Loucy (cell line): Measurements from ENCODE around the gene CDH22.

Source experiments
- H2AFZ ChIP-seq: fragments of 200-600 bp; sonication (generic); 2 replicates; pipeline ENCODE4 v1.6.0; 2016; ENCODE audit warnings: antibody characterized with exemption, mild to moderate bottlenecking, low read length, moderate library complexity
- H3F3A ChIP-seq: fragments of 200-600 bp; 2 replicates; pipeline ENCODE4 v1.6.0; 2016; ENCODE audit warnings: antibody characterized with exemption, low read depth, mild to moderate bottlenecking
- H3K27me3 ChIP-seq: fragments of 200-600 bp; sonication (generic); 2 replicates; pipeline ENCODE4 v1.6.1; 2014; ENCODE audit warnings: low read length, mild to moderate bottlenecking; ENCODE audit not compliant: insufficient read depth, poor library complexity, severe bottlenecking
- H3K36me3 ChIP-seq: fragments of 200-600 bp; sonication (generic); 2 replicates; pipeline ENCODE4 v1.6.1; 2016; ENCODE audit warnings: low read length; ENCODE audit not compliant: insufficient read depth
- H3K4me1 ChIP-seq: fragments of 200-600 bp; sonication (generic); 2 replicates; pipeline ENCODE4 v1.5.1; 2014; ENCODE audit warnings: low read length, mild to moderate bottlenecking; ENCODE audit not compliant: insufficient read depth, poor library complexity, severe bottlenecking
- H3K4me2 ChIP-seq: fragments of 200-600 bp; sonication (generic); 2 replicates; pipeline ENCODE4 v1.6.0; 2014; ENCODE audit warnings: antibody characterized with exemption, low read length, low read depth, mild to moderate bottlenecking; ENCODE audit not compliant: poor library complexity, severe bottlenecking
- H3K4me3 ChIP-seq: fragments of 200-600 bp; sonication (generic); 2 replicates; pipeline ENCODE4 v1.5.1; 2014; ENCODE audit warnings: low read length, mild to moderate bottlenecking, mixed read lengths; ENCODE audit not compliant: poor library complexity, severe bottlenecking
- H3K79me2 ChIP-seq: fragments of 200-600 bp; sonication (generic); 2 replicates; pipeline ENCODE4 v1.6.1; 2014; ENCODE audit warnings: low read length; ENCODE audit not compliant: insufficient read depth
- H3K9ac ChIP-seq: fragments of 200-600 bp; sonication (generic); 2 replicates; pipeline ENCODE4 v1.6.0; 2014; ENCODE audit warnings: mild to moderate bottlenecking, low read depth, low read length, moderate library complexity; ENCODE audit not compliant: poor library complexity, severe bottlenecking
- H3K9me2 ChIP-seq: fragments of 200-600 bp; sonication (generic); replicated peaks from 2 replicates; pipeline ENCODE4 v1.6.1; 2016; ENCODE audit warnings: low read depth, low read length, mixed read lengths
- H3K9me3 ChIP-seq: fragments of 200-600 bp; sonication (generic); 2 replicates; pipeline ENCODE4 v1.6.1; 2014; ENCODE audit warnings: mild to moderate bottlenecking, antibody characterized with exemption, low read length, low read depth; ENCODE audit not compliant: insufficient read depth
- H4K20me1 ChIP-seq: fragments of 200-600 bp; sonication (generic); 2 replicates; pipeline ENCODE4 v1.6.0; 2014; ENCODE audit warnings: antibody characterized with exemption, low read length, mild to moderate bottlenecking; ENCODE audit not compliant: insufficient read depth, poor library complexity, severe bottlenecking
- CTCF ChIP-seq: fragments of 200-600 bp; sonication (generic); conservative IDR thresholded peaks from 2 replicates; pipeline ENCODE4 v1.5.1; 2014; ENCODE audit warnings: mild to moderate bottlenecking, antibody characterized with exemption, low read length
- EZH2phosphoT487 ChIP-seq: fragments of 200-600 bp; IDR thresholded peaks from 2 replicates; pipeline ENCODE4 v1.6.1; 2018; ENCODE audit warnings: antibody characterized with exemption, mild to moderate bottlenecking, moderate library complexity, borderline replicate concordance

CDH22 gene

GRCh38 chr20:46137816-46138215 is 170.5 kb downstream of the CDH22 start:
- H3K27me3 ChIP-seq = no peaks in the 10 kb centered on the region
- TF ChIP-seq CTCF (no peak), EZH2phosphoT487 (no peak)

DNA sequence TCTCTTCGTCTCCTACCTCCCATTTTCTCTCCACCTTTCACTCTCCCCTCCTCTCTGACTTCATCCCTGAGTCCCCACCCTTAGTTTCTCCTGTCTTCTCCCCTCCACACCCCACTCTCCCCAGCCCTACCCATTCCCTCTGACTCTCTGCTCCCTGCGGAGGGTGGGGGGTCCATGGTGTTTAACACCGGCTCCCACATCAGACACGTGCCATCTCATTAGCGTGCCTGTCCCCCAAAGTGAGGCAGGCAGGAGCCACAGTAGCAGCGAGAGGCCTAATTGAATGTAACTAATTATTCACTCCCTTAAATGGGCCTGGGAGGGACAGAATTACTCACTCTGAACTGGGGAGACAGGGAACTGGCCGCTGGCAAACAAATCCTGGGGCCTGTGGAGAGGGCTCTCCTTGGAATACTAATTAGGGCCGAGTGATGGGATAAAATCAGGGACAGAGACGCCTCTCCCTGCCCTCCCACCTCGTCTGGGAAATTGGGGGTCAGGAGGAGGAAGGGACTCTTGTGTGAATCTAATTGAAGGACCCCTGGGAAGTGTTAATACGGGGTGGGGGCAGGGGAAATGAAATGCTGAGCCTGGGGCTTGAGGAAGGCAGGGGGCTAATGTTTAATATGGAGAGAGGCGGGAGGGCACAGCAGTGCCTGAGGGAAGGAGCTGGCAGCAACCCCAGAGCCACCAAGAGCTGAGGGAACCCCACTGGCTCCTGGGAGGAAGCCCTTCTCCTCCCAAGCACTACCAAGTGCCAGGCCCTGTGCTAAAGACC is 172.3 kb downstream of the CDH22 start:
- no peak overlapping the region for H2AFZ ChIP-seq
- H3K9me3 ChIP-seq = no peaks in the 10 kb centered on the region
- no peaks in the 10 kb centered on the region for H3K36me3 ChIP-seq
- H3K4me1 ChIP-seq = no peaks in the 10 kb centered on the region
- TF ChIP-seq EZH2phosphoT487 (no peak), CTCF (no peak)
- H3K27me3 ChIP-seq = no peaks in the 10 kb centered on the region
- H3K4me3 ChIP-seq = no peak overlapping the region
- H3F3A ChIP-seq = no peaks in the 10 kb centered on the region
- H3K9ac ChIP-seq = no peak overlapping the region
- no peaks in the 10 kb centered on the region for H3K9me2 ChIP-seq
- no peaks in the 10 kb centered on the region for H3K79me2 ChIP-seq
- H4K20me1 ChIP-seq = no peaks in the 10 kb centered on the region
- H3K4me2 ChIP-seq = no peak overlapping the region

More at GRCh38 chr20:46137816-46138215, 170.5 kb downstream of the CDH22 start:
- no peak overlapping the region for H3K4me3 ChIP-seq
- H3F3A ChIP-seq = no peaks in the 10 kb centered on the region
- H3K9ac ChIP-seq = no peak overlapping the region
- no peak overlapping the region for H2AFZ ChIP-seq
- H3K36me3 ChIP-seq = no peaks in the 10 kb centered on the region
- H3K9me3 ChIP-seq = no peaks in the 10 kb centered on the region
- no peaks in the 10 kb centered on the region for H3K79me2 ChIP-seq
- no peaks in the 10 kb centered on the region for H4K20me1 ChIP-seq
- H3K4me2 ChIP-seq = no peak overlapping the region
- no peaks in the 10 kb centered on the region for H3K9me2 ChIP-seq
- no peaks in the 10 kb centered on the region for H3K4me1 ChIP-seq

DNA sequence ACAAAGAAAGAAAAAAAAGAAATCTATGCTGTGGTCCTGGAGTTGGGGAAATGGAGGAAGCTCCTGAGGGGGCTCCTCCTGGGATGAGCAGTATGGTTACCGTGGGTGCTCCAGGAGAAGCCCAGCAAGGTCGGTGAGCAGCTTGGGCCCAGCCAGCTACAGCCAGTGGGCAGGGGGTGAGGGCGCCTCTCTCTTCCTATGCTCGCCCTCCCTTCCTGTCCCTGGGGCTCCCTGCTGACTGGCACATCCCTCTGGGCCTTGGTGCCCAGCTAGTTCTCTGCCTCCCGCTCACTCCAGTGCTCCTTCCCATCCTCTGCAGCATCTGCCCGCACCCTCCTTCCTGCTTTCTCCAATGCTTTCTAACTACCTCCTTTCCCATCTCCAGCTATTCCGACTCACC is 173.6 kb downstream of the CDH22 start:
- Histone ChIP-seq H3K4me1 (no peaks in the 10 kb centered on the region), H4K20me1 (no peaks in the 10 kb centered on the region), H3K4me2 (no peak overlapping the region), H3K9me2 (no peaks in the 10 kb centered on the region), H3K4me3 (no peak overlapping the region), H2AFZ (no peak overlapping the region), H3K9me3 (no peaks in the 10 kb centered on the region), H3K36me3 (no peaks in the 10 kb centered on the region), H3K79me2 (no peaks in the 10 kb centered on the region), H3K9ac (no peak overlapping the region), H3K27me3 (no peaks in the 10 kb centered on the region), H3F3A (no peaks in the 10 kb centered on the region)
- no peak for TF ChIP-seq CTCF
- TF ChIP-seq EZH2phosphoT487 = no peak
